MM.1S (cell line): Measurements from ENCODE around the gene ACVR1.

ENCODE experiments used
- DNase-seq: peaks from one replicate; pipeline ENCODE4 v3.0.0-alpha.2; 2015
- H2AFZ ChIP-seq: fragments of 300-600 bp; sonication (generic); 2 replicates; pipeline ENCODE4 v1.6.0; 2016; ENCODE audit warnings: antibody characterized with exemption, low read length
- H3F3A ChIP-seq: fragments of 300-600 bp; sonication (generic); 2 replicates; pipeline ENCODE4 v1.6.1; 2016; ENCODE audit warnings: mild to moderate bottlenecking, antibody characterized with exemption, low read length, moderate library complexity, mixed read lengths; ENCODE audit not compliant: insufficient read depth
- H3K27ac ChIP-seq: fragments of 300-600 bp; sonication (generic); 2 replicates; pipeline ENCODE4 v1.5.1; 2016; ENCODE audit warnings: mild to moderate bottlenecking, low read length
- H3K27me3 ChIP-seq: fragments of 300-600 bp; sonication (generic); replicated peaks from 2 replicates; pipeline ENCODE4 v1.6.0; 2016; ENCODE audit warnings: low read length; ENCODE audit not compliant: insufficient read depth
- H3K36me3 ChIP-seq: fragments of 300-600 bp; sonication (generic); replicated peaks from 2 replicates; pipeline ENCODE4 v1.6.1; 2016; ENCODE audit warnings: mild to moderate bottlenecking, low read length, mixed read lengths; ENCODE audit not compliant: insufficient read depth
- H3K4me1 ChIP-seq: fragments of 300-600 bp; sonication (generic); 2 replicates; pipeline ENCODE4 v1.6.1; 2016; ENCODE audit warnings: low read length, mixed read lengths
- H3K4me2 ChIP-seq: fragments of 300-600 bp; sonication (generic); 2 replicates; pipeline ENCODE4 v1.6.0; 2016; ENCODE audit warnings: low read depth, low read length
- H3K4me3 ChIP-seq: fragments of 300-600 bp; sonication (generic); 2 replicates; pipeline ENCODE4 v1.5.1; 2016; ENCODE audit warnings: low read length, mixed read lengths
- H3K79me2 ChIP-seq: fragments of 300-600 bp; sonication (generic); 2 replicates; pipeline ENCODE4 v1.6.1; 2016; ENCODE audit warnings: mixed run types, low read length, mixed read lengths
- H3K9ac ChIP-seq: fragments of 300-600 bp; sonication (generic); 2 replicates; pipeline ENCODE4 v1.6.1; 2016; ENCODE audit warnings: low read length, mixed read lengths
- H3K9me2 ChIP-seq: fragments of 300-600 bp; sonication (generic); replicated peaks from 2 replicates; pipeline ENCODE4 v1.6.1; 2016; ENCODE audit warnings: mild to moderate bottlenecking, low read length, mixed read lengths; ENCODE audit not compliant: insufficient read depth
- H3K9me3 ChIP-seq: fragments of 300-600 bp; sonication (generic); replicated peaks from 2 replicates; pipeline ENCODE4 v1.6.1; 2016; ENCODE audit warnings: mild to moderate bottlenecking, low read length, mixed read lengths; ENCODE audit not compliant: insufficient read depth
- H4K20me1 ChIP-seq: fragments of 300-600 bp; sonication (generic); 2 replicates; pipeline ENCODE4 v1.6.1; 2016; ENCODE audit warnings: mild to moderate bottlenecking, low read length, moderate library complexity, mixed read lengths; ENCODE audit not compliant: insufficient read depth
- CTCF ChIP-seq: fragments of 300-600 bp; sonication (generic); IDR thresholded peaks from 2 replicates; pipeline ENCODE4 v1.5.1; 2016; ENCODE audit warnings: antibody characterized with exemption, low read length, mixed read lengths
- EZH2 ChIP-seq: fragments of 300-600 bp; sonication (generic); optimal IDR thresholded peaks from 2 replicates; pipeline ENCODE3; 2017; ENCODE audit warnings: low read depth, mild to moderate bottlenecking, antibody characterized with exemption, low read length, mixed read lengths
- EZH2phosphoT487 ChIP-seq: fragments of 300-600 bp; sonication (generic); IDR thresholded peaks from 2 replicates; pipeline ENCODE4 v1.6.1; 2018; ENCODE audit warnings: antibody characterized with exemption, low read length

Gene ACVR1

GRCh38 chr2:157922815-157923214 lies 46.7 kb upstream of the ACVR1 start:
- H3F3A ChIP-seq: no peaks in the 10 kb centered on the region
- TF ChIP-seq EZH2: no peak
- TF ChIP-seq EZH2phosphoT487: no peak
- TF ChIP-seq CTCF: no peak
- no peaks in the 10 kb centered on the region for H3K27me3 ChIP-seq
- H3K4me1 ChIP-seq: no peaks in the 10 kb centered on the region
- H3K9me3 ChIP-seq: no peaks in the 10 kb centered on the region
- H3K4me3 ChIP-seq: no peak overlapping the region
- H4K20me1 ChIP-seq: no peaks in the 10 kb centered on the region
- H3K9me2 ChIP-seq: no peaks in the 10 kb centered on the region
- no peaks in the 10 kb centered on the region for H3K79me2 ChIP-seq
- H3K4me2 ChIP-seq: no peak overlapping the region
- no peak overlapping the region for H3K27ac ChIP-seq
- H3K9ac ChIP-seq: no peak overlapping the region
- no peaks in the 10 kb centered on the region for H3K36me3 ChIP-seq
- H2AFZ ChIP-seq: no peak overlapping the region
- DNase-seq: no peak

- Histone ChIP-seq H3K4me3 (no peak overlapping the region), H3K36me3 (no peaks in the 10 kb centered on the region), H2AFZ (no peak overlapping the region), H3K9ac (no peak overlapping the region), H3K9me2 (no peaks in the 10 kb centered on the region), H3K27me3 (no peaks in the 10 kb centered on the region), H3K79me2 (no peaks in the 10 kb centered on the region), H3K9me3 (no peaks in the 10 kb centered on the region), H4K20me1 (no peaks in the 10 kb centered on the region), H3F3A (no peaks in the 10 kb centered on the region), H3K4me2 (no peak overlapping the region), H3K27ac (no peak overlapping the region), H3K4me1 (no peaks in the 10 kb centered on the region)
- no peak for DNase-seq
- TF ChIP-seq EZH2phosphoT487 (no peak), CTCF (no peak), EZH2 (no peak)
Observed at GRCh38 chr2:157922336-157922735, 46.2 kb upstream of the ACVR1 start.

- no peaks in the 10 kb centered on the region for H3K4me1 ChIP-seq
- H3K27ac ChIP-seq: no peak overlapping the region
- H3K4me2 ChIP-seq: no peak overlapping the region
- DNase-seq: no peak
- no peaks in the 10 kb centered on the region for H3K36me3 ChIP-seq
- no peaks in the 10 kb centered on the region for H3K27me3 ChIP-seq
- H3F3A ChIP-seq: no peaks in the 10 kb centered on the region
- no peaks in the 10 kb centered on the region for H3K79me2 ChIP-seq
- TF ChIP-seq EZH2: no peak
- TF ChIP-seq EZH2phosphoT487: no peak
- TF ChIP-seq CTCF: no peak
- no peaks in the 10 kb centered on the region for H4K20me1 ChIP-seq
- no peak overlapping the region for H3K4me3 ChIP-seq
- no peaks in the 10 kb centered on the region for H3K9me3 ChIP-seq
- no peak overlapping the region for H2AFZ ChIP-seq
- no peak overlapping the region for H3K9ac ChIP-seq
- H3K9me2 ChIP-seq: no peaks in the 10 kb centered on the region
Observed at GRCh38 chr2:157920736-157921135, 44.6 kb upstream of the ACVR1 start.
